AG09309 (cell line): Measurements from ENCODE around the gene PSEN2.
"Not testable (repeated sequence)": the region's sequence is repeated elsewhere in the genome, so short reads cannot be mapped to it uniquely, and the experiment has no call there.

Experiments
- DNase-seq: peaks from one replicate; pipeline ENCODE4 v3.0.0-alpha.2; 2010; ENCODE audit warnings: low read depth
- H3K4me3 ChIP-seq: 2 replicates; pipeline ENCODE4 v1.5.1; 2011; ENCODE audit warnings: mild to moderate bottlenecking, low read depth, low read length, moderate library complexity; ENCODE audit not compliant: control insufficient read depth
- CTCF ChIP-seq: IDR thresholded peaks from 2 replicates; pipeline ENCODE4 v1.5.1; 2011; ENCODE audit warnings: mild to moderate bottlenecking, low read depth, low read length, inconsistent platforms; ENCODE audit not compliant: insufficient read depth, control insufficient read depth; ENCODE audit errors: missing control alignments

Gene PSEN2

GRCh38 chr1:226826479-226827261 lies 43.7 kb upstream of the PSEN2 start:
- H3K4me3 ChIP-seq = no peak overlapping the region
- TF ChIP-seq CTCF = no peak
- no peak for DNase-seq

DNA sequence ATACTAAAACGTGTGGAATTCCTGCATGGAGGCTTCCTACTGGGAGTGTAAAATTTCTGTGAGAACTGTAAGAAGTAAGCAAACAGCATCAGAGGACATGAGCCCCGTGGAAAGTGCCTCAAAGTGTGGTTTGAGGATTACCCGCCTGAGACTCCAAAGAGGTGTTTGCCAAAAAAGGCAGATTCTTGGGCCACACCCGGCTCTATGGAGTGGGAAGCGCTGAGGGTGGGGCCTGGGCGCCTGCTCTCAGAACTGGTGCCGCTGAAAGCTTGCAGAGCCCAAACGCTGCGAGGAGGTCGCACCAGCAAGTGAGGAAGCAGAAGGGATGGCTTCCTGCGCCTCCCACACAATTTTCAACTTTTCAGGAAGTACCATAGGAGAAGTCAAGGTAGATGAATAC lies 43.0 kb upstream of the PSEN2 start:
- H3K4me3 ChIP-seq = no peak overlapping the region
- no peak for DNase-seq
- TF ChIP-seq CTCF = no peak

DNA sequence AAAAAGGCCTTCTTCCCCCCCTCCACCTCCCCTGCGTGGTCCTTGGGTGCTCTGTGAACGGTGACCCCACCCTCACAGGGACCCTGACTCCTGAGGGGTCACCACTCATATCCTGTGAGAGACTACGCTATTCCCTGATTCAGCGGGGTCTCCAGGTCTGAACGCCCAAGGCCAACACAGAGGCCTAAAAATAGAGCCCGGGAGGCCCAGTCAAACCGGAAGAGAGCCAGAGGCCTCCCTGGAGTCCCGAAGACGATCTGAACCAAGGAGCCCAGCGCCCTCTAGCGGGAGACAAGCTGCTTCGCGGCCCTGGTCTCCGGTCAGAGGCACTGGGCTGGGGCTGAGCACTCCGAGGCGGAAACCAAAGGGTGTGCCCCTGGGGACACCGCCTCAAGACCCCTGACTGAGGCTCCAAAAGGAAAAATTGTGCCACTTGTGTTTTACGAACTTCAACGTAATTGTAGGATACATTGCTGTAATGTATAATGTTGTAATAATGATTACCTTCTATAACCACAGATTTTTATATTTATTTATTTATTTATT lies 42.4 kb upstream of the PSEN2 start:
- no peak overlapping the region for H3K4me3 ChIP-seq
- peak; percentile 98 for TF ChIP-seq CTCF
- peak; percentile 77 for DNase-seq

DNA sequence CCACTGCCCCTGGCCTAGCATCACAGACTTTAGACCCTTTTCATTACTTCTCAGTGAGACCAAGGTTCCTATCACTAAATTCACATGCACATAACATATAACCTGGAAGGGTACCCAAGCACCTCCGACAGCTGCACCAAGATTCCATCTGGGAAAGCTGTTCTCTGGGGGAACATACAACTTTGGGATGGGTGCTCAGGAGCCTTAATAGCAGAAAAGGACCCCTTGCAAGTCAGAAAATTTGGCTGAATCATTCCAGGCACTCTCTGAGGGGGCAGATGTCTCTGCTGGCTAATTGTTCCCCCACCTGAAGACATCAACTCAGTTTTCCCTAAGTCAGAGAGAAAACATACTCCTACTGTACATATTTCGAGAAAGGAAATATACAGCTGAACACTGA lies 41.3 kb upstream of the PSEN2 start:
- no peak for TF ChIP-seq CTCF
- no peak for DNase-seq
- H3K4me3 ChIP-seq = no peak overlapping the region

DNA sequence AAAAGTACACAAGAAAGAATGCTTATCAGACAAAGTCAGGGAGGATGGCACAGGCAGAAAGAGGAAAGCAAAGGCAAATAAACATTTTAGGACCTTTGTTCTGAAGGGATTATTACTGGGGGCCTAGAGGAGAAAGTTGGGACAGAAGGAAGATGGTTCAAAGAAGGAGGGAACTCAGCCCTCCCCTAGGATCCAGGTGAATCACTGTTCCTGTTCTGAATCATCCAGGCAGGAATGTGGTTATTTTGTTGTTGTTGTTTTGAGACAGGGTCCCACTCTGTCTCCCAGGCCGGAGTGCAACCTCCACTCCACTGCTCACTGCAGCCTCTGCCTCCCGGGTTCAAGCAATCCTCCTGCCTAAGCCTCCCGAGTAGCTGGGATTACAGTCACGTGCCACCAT lies 38.5 kb upstream of the PSEN2 start:
- TF ChIP-seq CTCF = no peak
- no peak overlapping the region for H3K4me3 ChIP-seq
- DNase-seq = no peak

DNA sequence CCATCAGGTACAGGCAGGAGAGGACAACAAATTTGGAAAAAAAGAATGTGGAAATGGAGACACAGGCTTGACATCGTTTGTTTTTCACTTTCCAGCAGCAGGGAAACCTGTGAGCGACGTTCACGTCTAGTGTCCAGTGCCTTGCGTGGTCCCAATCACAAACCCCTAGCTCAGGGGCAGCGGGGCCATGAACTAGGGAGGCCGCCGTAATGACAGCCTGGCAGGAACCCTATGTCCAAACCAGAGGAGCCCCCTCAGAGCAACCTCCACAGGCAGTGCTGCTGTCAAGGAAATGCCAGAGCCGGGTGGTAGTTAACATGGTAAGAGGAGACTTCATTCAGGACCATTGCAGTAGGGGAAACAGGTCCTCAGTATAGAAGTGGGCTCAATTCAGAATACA lies 37.8 kb upstream of the PSEN2 start:
- no peak for DNase-seq
- H3K4me3 ChIP-seq = no peak overlapping the region
- TF ChIP-seq CTCF = no peak

DNA sequence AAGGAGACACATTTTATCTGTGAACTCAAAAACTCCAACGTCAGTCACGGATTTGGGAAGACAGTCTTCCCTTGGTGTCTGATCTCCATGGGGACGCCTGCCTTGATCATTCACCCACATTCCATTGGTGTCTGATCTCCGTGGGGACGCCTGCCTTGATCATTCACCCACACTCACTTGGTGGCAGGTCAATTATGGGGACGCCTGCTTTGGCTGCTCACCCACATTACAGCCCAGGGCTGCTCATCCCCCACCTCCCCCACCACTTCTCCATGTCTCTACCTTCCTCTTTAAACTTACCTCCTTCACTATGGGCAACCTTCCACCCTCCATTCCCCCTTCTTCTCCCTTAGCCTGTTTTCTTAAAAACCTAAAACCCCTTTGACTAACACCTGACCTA lies 36.2 kb upstream of the PSEN2 start:
- not testable (repeated sequence) for DNase-seq, H3K4me3 ChIP-seq

DNA sequence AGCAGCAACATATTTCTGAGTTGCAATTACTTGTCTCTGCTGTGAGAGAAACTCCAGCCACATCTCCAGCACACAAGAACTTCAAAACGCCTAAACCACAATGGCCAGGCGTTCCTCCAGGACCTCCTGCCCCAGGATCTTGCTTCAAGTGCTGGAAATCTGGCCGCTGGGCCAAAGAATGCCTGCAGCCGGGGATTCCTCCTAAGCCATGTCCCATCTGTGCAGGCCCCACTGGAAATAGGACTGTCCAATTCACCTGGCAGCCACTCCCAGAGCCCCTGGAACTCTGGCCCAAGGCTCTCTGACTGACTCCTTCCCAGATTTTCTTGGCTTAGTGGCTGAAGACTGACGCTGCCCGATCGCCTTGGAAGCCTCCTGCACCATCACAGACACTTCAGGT lies 35.0 kb upstream of the PSEN2 start:
- not testable (repeated sequence) for DNase-seq, H3K4me3 ChIP-seq

DNA sequence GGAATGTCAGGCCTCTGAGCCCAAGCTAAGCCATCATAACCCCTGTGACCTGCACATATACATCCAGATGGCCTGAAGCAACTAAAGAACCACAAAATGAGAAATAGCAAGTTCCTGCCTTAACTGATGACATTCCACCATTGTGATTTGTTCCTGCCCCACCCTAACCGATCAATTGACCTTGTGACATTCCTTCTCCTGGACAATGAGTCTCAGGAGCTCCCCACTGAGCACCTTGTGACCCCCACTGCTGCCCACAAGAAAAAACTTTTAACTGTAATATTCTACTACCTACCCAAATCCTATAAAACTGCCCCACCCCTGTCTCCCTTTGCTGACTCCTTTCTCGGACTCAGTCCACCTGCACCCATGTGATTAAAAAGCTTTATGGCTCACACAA lies 32.5 kb upstream of the PSEN2 start:
- not testable (repeated sequence) for H3K4me3 ChIP-seq, DNase-seq
